ENCODE data around the gene DGKD.

The DGKD gene

DNA sequence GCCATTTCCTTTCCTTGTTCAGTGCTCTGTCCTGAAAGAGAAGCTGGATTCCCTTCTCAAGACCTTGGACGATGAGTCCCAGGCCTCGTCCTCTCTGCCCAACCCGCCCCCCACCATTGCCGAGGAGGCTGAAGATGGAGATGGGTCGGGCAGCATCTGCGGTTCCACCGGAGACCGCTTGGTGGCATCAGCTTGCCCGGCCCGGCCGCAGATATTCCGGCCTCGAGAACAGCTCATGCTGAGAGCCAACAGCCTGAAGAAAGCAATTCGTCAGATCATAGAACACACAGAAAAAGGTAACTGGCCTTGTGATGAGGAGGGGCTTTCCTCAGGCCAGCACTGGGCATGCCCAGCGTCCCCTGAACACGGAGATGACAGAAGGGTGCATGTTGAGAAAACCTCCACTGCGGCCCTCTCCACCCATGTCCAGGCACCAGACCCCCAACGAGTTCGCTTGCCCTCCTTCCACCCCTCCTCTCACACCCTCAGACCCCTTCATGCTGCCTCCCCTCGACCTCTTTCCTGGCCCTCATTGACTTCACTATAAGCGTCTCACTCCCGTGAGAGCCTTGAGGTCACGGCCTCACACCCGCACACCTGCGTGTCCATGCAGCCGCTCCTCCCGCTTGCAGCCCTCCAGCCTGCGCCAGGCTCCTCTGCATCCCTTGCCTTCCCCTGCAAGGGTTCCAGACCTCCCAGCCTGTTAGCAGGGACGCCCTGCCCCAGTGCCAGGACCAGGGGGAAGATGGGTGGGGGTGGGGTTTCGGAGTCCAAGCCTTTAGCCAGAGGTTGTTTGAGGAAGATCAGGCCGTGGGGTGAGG lies 95.0 kb downstream of the DGKD start:
- Histone ChIP-seq H3K4me1 (ENCODE audit: low read length) (no peaks in the 10 kb centered on the region), H3K9me3 (ENCODE audit: insufficient read depth, low read length) (no peaks in the 10 kb centered on the region), H3K4me3 (ENCODE audit: low read length) (no peak overlapping the region), H3K79me2 (ENCODE audit: low read length) (no peaks in the 10 kb centered on the region), H4K20me1 (ENCODE audit: insufficient read depth, low read length) (no peaks in the 10 kb centered on the region), H3K9ac (ENCODE audit: low read length) (no peak overlapping the region), H2AFZ (ENCODE audit: low read depth, low read length) (no peak overlapping the region), H3K27ac (ENCODE audit: low read length) (no peak overlapping the region), H3K36me3 (replicated peaks; ENCODE audit: low read depth, low read length) (no peaks in the 10 kb centered on the region), H3K27me3 (ENCODE audit: low read depth, low read length) (no peaks in the 10 kb centered on the region), H3K4me2 (ENCODE audit: low read length) (no peak overlapping the region)
- TF ChIP-seq CTCF (IDR thresholded peaks at IDR 0.05; ENCODE audit: low read depth, low read length) (peak; percentile 47), EZH2phosphoT487 (IDR thresholded peaks at IDR 0.05; ENCODE audit: low read depth) (no peak)

DNA sequence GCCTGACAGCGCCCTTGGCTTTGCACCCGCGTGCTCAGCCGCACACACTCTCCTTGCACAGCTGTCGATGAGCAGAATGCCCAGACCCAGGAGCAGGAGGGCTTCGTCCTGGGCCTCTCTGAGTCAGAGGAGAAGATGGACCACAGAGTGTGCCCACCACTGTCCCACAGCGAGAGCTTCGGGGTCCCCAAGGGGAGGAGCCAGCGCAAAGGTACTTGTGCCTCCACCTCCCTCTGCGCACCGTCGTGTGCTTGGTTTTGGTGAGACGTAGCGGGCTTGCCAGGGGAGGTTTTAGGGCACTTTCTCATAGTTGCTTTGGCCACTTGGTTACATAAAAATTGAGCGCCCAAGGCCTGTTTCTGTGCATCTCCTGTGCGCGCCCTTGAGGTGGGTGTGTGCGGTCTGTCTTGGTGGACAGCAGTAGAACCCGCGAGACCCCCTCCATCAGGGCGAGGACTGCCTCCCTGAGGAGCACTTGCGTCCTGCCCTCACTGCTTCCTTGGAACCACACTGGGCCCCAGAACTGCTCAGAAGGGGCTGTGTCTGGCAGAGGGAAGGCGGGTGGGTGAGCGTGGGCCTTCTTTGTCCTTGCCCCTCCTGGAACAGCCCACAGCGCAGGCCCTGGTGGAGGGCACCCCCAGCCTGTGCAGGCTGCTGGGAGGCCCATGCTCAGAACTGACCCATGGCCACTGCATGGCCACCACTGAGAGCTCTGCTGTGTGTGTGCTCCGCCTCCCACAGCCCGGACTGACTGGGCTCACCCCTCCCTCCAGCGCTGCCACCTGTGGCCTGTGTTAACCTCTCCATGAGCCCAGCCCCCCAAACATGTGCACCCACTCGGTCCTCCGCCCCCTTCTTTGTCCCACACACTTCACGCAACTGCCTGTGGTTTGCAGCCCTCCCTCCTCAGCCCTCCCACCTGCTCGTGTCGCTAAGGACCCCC lies 95.9 kb downstream of the DGKD start:
- Histone ChIP-seq H3K4me1 (ENCODE audit: low read length) (no peaks in the 10 kb centered on the region), H3K4me2 (ENCODE audit: low read length) (no peak overlapping the region), H3K27ac (ENCODE audit: low read length) (no peak overlapping the region), H3K79me2 (ENCODE audit: low read length) (no peaks in the 10 kb centered on the region), H3K4me3 (ENCODE audit: low read length) (no peak overlapping the region), H3K36me3 (replicated peaks; ENCODE audit: low read depth, low read length) (no peaks in the 10 kb centered on the region), H3K9me3 (ENCODE audit: insufficient read depth, low read length) (no peaks in the 10 kb centered on the region), H2AFZ (ENCODE audit: low read depth, low read length) (no peak overlapping the region), H4K20me1 (ENCODE audit: insufficient read depth, low read length) (no peaks in the 10 kb centered on the region), H3K9ac (ENCODE audit: low read length) (no peak overlapping the region), H3K27me3 (ENCODE audit: low read depth, low read length) (no peaks in the 10 kb centered on the region)
- no peak for TF ChIP-seq EZH2phosphoT487 (IDR thresholded peaks at IDR 0.05; ENCODE audit: low read depth)

DNA sequence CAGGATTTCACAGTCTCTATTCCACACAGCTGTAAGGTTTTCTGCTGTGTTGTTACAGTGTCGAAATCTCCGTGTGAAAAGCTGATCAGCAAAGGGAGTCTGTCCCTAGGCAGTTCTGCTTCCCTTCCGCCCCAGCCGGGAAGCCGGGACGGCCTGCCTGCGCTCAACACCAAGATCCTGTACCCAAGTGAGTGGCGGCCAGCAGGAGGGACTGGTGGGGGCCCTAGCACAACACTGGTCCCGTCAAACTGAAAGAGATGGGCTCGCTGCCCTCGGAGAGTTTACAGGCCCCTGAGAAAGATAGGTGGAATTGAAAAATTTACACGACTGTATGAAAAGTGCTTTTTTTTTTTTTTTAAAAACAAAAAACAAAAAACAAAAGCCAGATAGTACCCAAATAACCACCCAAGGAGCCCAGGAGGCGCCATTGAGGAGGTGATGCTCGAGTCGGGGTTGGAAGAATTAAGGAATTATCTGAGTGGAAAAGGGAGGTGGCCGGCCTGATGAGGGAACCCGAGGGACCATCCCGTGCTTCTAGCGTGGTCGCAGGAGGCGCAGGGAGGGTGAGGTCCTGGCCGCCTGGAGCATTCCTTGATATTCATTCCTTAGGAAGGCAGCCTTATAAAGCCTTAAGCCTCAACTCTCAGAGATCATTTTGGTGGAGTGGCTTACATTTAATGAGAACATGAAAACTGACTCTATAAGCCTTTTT lies 96.7 kb downstream of the DGKD start:
- TF ChIP-seq CTCF (IDR thresholded peaks at IDR 0.05; ENCODE audit: low read depth, low read length) (no peak), EZH2phosphoT487 (IDR thresholded peaks at IDR 0.05; ENCODE audit: low read depth) (no peak)
- H3K27me3 ChIP-seq (ENCODE audit: low read depth, low read length), result no peaks in the 10 kb centered on the region
- no peak overlapping the region for H3K9ac ChIP-seq (ENCODE audit: low read length)
- no peaks in the 10 kb centered on the region for H4K20me1 ChIP-seq (ENCODE audit: insufficient read depth, low read length)
- no peaks in the 10 kb centered on the region for H3K9me3 ChIP-seq (ENCODE audit: insufficient read depth, low read length)
- no peaks in the 10 kb centered on the region for H3K36me3 ChIP-seq (replicated peaks; ENCODE audit: low read depth, low read length)
- no peaks in the 10 kb centered on the region for H3K79me2 ChIP-seq (ENCODE audit: low read length)
- H3K4me2 ChIP-seq (ENCODE audit: low read length), result no peak overlapping the region
- no peak overlapping the region for H3K27ac ChIP-seq (ENCODE audit: low read length)
- H3K4me3 ChIP-seq (ENCODE audit: low read length), result no peak overlapping the region
- no peak overlapping the region for H2AFZ ChIP-seq (ENCODE audit: low read depth, low read length)
- no peaks in the 10 kb centered on the region for H3K4me1 ChIP-seq (ENCODE audit: low read length)

- no peaks in the 10 kb centered on the region for H3K27me3 ChIP-seq (ENCODE audit: low read depth, low read length)
- H3K36me3 ChIP-seq (replicated peaks; ENCODE audit: low read depth, low read length), result no peaks in the 10 kb centered on the region
- no peak overlapping the region for H2AFZ ChIP-seq (ENCODE audit: low read depth, low read length)
- H3K9ac ChIP-seq (ENCODE audit: low read length), result no peak overlapping the region
- H3K9me3 ChIP-seq (ENCODE audit: insufficient read depth, low read length), result no peaks in the 10 kb centered on the region
- H3K4me2 ChIP-seq (ENCODE audit: low read length), result no peak overlapping the region
- H4K20me1 ChIP-seq (ENCODE audit: insufficient read depth, low read length), result no peaks in the 10 kb centered on the region
- no peak overlapping the region for H3K4me3 ChIP-seq (ENCODE audit: low read length)
- no peaks in the 10 kb centered on the region for H3K4me1 ChIP-seq (ENCODE audit: low read length)
- TF ChIP-seq CTCF (IDR thresholded peaks at IDR 0.05; ENCODE audit: low read depth, low read length) (no peak), EZH2phosphoT487 (IDR thresholded peaks at IDR 0.05; ENCODE audit: low read depth) (no peak)
- no peak overlapping the region for H3K27ac ChIP-seq (ENCODE audit: low read length)
- H3K79me2 ChIP-seq (ENCODE audit: low read length), result no peaks in the 10 kb centered on the region
Measured at GRCh38 chr2:233451950-233452349, 97.7 kb downstream of the DGKD start.

Measured in OCI-LY3 (cell line).